Gastrocnemius medialis (tissue), 4 donors: ENCODE results near the gene C11orf21.

Experiments used
- POLR2A ChIP-seq, 2 donors: fragments of 450-650 bp; IDR thresholded peaks; one replicate each; pipeline ENCODE4 v1.6.1; 2017; ENCODE audit warnings: antibody characterized with exemption in 2 of 2, mild to moderate bottlenecking in 2 of 2, moderate library complexity in 2 of 2
- TF ChIP-seq, protein P1 (sequence below), 5 experiments: fragments of 450-650 bp in 3 of 5; fragments of 200-600 bp in 2 of 5; sonication (generic) in 2 of 5; IDR thresholded peaks in 4 of 5; conservative IDR thresholded peaks in 1 of 5; 1 replicate in 4 of 5; 2 replicates in 1 of 5; pipeline ENCODE4 v1.5.1; 2016 to 2019; ENCODE audit warnings: antibody characterized with exemption in 5 of 5, mild to moderate bottlenecking in 3 of 5, moderate library complexity in 3 of 5

DNA sequence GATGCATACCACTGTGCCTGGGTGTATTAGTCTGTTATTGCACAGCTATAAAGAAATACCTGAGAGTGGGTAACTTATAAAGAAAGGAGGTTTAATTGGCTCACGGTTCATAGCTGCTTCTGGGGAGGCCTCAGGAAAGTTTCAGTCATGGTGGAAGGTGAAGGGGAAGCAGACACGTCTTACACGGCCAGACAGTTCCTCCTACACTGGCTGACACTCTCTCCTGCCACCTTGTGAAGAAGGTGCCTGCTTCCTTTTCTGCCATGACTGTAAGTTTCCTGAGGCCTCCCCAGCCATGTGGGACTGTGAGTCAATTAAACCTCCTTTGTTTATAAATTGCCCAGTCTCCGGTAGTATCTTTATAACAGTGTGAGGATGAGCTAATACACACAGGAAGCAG is 41.8 kb upstream of the C11orf21 start:
- no peak for TF ChIP-seq POLR2A (IDR thresholded peaks at IDR 0.05)
- TF ChIP-seq, protein P1, sequence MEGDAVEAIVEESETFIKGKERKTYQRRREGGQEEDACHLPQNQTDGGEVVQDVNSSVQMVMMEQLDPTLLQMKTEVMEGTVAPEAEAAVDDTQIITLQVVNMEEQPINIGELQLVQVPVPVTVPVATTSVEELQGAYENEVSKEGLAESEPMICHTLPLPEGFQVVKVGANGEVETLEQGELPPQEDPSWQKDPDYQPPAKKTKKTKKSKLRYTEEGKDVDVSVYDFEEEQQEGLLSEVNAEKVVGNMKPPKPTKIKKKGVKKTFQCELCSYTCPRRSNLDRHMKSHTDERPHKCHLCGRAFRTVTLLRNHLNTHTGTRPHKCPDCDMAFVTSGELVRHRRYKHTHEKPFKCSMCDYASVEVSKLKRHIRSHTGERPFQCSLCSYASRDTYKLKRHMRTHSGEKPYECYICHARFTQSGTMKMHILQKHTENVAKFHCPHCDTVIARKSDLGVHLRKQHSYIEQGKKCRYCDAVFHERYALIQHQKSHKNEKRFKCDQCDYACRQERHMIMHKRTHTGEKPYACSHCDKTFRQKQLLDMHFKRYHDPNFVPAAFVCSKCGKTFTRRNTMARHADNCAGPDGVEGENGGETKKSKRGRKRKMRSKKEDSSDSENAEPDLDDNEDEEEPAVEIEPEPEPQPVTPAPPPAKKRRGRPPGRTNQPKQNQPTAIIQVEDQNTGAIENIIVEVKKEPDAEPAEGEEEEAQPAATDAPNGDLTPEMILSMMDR (IDR thresholded peaks at IDR 0.05 in 4 of 5, conservative IDR thresholded peaks at IDR 0.05 in 1 of 5) = no peak
